Activated T-helper 17 cell treated with anti-CD3 and anti-CD28 coated beads, Interleukin-2, amount 50 U/mL, for 72 hours (primary cell): ENCODE data around the gene SNX14. TPM values are rescaled to one million over a fixed set of nuclear protein-coding genes. Genes with fewer than 3 reads are reported as not detected.
A peak's percentile ranks its signal among the peaks of the same experiment; 100 is the strongest.

ENCODE experiments used
- ATAC-seq: fragments of 150-1000 bp; cut with Tn5 transposase; replicated peaks from 2 replicates; pipeline ENCODE4 v1.10.0; 2021; ENCODE audit warnings: mild to moderate bottlenecking, moderate library complexity
- H3K27ac Mint-ChIP-seq: one replicate; pipeline ENCODE4 v1.8.0; 2022; ENCODE audit warnings: mixed read lengths
- H3K27me3 Mint-ChIP-seq: one replicate; pipeline ENCODE4 v1.8.0; 2022; ENCODE audit warnings: mixed read lengths
- H3K36me3 Mint-ChIP-seq: one replicate; pipeline ENCODE4 v1.8.0; 2022; ENCODE audit warnings: low read depth, mild to moderate bottlenecking, mixed read lengths
- H3K4me1 Mint-ChIP-seq: one replicate; pipeline ENCODE4 v1.8.0; 2022; ENCODE audit warnings: mixed read lengths
- H3K4me3 Mint-ChIP-seq: one replicate; pipeline ENCODE4 v1.8.0; 2022; ENCODE audit warnings: mild to moderate bottlenecking, mixed read lengths
- H3K9me3 Mint-ChIP-seq: one replicate; pipeline ENCODE4 v1.8.0; 2022; ENCODE audit warnings: mixed read lengths
- total RNA-seq, 2 donors: library from RNA; stranded (reverse); gene quantifications; one replicate each; pipeline ENCODE4 v1.2.3, GENCODE V29; 2022

Gene SNX14
- total RNA-seq, 2 donors from 2014 or later: 59.1 to 76.6 TPM

GRCh38 chr6:85470023-85470410, 123.6 kb downstream of the SNX14 start:
- Mint-ChIP-seq H3K27ac (no peak overlapping the region), H3K36me3 (no peaks in the 10 kb centered on the region), H3K9me3 (no peaks in the 10 kb centered on the region), H3K27me3 (no peaks in the 10 kb centered on the region), H3K4me3 (no peak overlapping the region), H3K4me1 (peaks cover 7% of the 10 kb centered on the region)
- no peak for ATAC-seq

DNA sequence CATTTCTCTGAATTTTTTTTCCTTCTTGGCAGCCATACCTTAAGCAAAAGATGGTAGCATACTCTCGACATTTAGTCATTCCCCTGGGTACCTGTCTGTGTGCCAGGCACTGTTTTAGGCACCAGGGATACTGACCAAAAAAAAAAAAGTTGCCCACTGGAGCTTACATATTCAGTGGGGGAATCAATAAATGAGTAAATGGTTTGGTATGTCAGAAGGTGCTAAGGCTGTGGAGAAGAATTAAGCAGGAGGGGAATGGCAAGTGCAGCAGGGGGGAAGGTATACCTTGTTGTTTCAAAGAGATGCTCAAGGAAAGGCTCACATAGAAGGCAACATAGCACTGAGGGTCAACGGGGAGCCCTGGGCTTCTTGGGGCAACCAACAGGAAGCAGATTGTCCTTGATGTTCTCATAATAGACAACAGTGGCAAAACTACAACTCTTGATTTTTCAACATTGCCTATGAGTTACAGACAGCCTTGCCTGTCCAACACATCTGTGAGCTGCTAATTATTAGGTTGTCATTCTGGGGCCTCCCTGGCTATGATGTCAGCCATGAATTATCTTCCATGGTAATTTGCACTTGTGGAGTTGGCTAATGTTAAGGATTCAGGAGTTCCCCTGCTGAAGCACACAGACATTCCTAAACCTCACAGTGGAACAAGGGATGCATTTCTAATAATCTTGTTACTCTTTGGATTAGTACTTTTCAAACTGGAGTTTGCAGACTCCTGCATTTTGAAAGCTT, 124.2 kb downstream of the SNX14 start:
- Mint-ChIP-seq H3K27ac (no peak overlapping the region), H3K4me1 (peaks cover 12% of the 10 kb centered on the region), H3K27me3 (no peaks in the 10 kb centered on the region), H3K36me3 (no peaks in the 10 kb centered on the region), H3K4me3 (no peak overlapping the region), H3K9me3 (no peaks in the 10 kb centered on the region)
- ATAC-seq: no peak

- Mint-ChIP-seq H3K27me3 (peaks cover 3% of the 10 kb centered on the region), H3K27ac (no peak overlapping the region), H3K4me3 (no peak overlapping the region), H3K36me3 (no peaks in the 10 kb centered on the region), H3K9me3 (no peaks in the 10 kb centered on the region), H3K4me1 (peaks cover 21% of the 10 kb centered on the region)
- no peak for ATAC-seq
These were observed 125.3 kb downstream of the SNX14 start for GRCh38 chr6:85468326-85468725.

DNA sequence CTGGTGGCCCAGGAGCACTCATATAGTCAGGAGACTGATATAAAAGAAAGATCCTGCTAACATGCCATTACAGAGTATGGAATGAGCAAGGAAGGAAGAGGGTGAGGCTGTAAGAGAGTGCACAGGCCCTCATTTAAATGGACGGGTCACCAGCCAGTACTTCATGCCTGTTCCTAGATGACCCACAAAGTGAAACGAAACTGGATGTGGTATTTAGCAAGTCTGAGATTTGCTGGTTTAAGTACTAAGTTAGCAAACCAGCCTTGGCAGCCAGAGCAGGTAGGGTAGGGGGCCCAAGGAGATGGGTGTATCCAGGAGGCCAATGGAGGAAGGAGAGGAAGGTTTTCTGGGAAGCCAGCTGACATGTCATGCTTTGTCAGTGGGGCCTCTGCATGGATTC, 127.9 kb downstream of the SNX14 start:
- peaks cover 7% of the 10 kb centered on the region for H3K27me3 Mint-ChIP-seq

GRCh38 chr6:85464722-85465150, 128.9 kb downstream of the SNX14 start:
- Mint-ChIP-seq H3K9me3 (no peaks in the 10 kb centered on the region), H3K36me3 (no peaks in the 10 kb centered on the region), H3K27ac (peak overlapping the region; percentile 92), H3K4me3 (peak overlapping the region; percentile 76), H3K4me1 (peaks cover 36% of the 10 kb centered on the region), H3K27me3 (peaks cover 7% of the 10 kb centered on the region)
- peak; percentile 85 for ATAC-seq

More for the DNA sequence above, 127.9 kb downstream of the SNX14 start:
- Mint-ChIP-seq H3K36me3 (no peaks in the 10 kb centered on the region), H3K27ac (peak overlapping the region; percentile 92), H3K4me3 (peak overlapping the region; percentile 76), H3K9me3 (no peaks in the 10 kb centered on the region), H3K4me1 (peaks cover 33% of the 10 kb centered on the region)
- peak; percentile 14 for ATAC-seq

- H3K9me3 Mint-ChIP-seq: no peaks in the 10 kb centered on the region
- H3K27me3 Mint-ChIP-seq: peaks cover 7% of the 10 kb centered on the region
- no peaks in the 10 kb centered on the region for H3K36me3 Mint-ChIP-seq
- peak overlapping the region; percentile 76 for H3K4me3 Mint-ChIP-seq
- ATAC-seq: peak; percentile 49
- peak overlapping the region; percentile 92 for H3K27ac Mint-ChIP-seq
- peaks cover 36% of the 10 kb centered on the region for H3K4me1 Mint-ChIP-seq
These were observed 129.4 kb downstream of the SNX14 start for GRCh38 chr6:85464260-85464644.

- Mint-ChIP-seq H3K4me3 (peak overlapping the region; percentile 76), H3K4me1 (peaks cover 36% of the 10 kb centered on the region), H3K27ac (peak overlapping the region; percentile 92), H3K9me3 (no peaks in the 10 kb centered on the region), H3K36me3 (no peaks in the 10 kb centered on the region), H3K27me3 (peaks cover 7% of the 10 kb centered on the region)
- ATAC-seq: no peak
These were observed 129.9 kb downstream of the SNX14 start for GRCh38 chr6:85463621-85464259.

- H3K27ac Mint-ChIP-seq: peak overlapping the region; percentile 92
- H3K4me1 Mint-ChIP-seq: peaks cover 36% of the 10 kb centered on the region
- no peaks in the 10 kb centered on the region for H3K36me3 Mint-ChIP-seq
- ATAC-seq: no peak
- peak overlapping the region; percentile 76 for H3K4me3 Mint-ChIP-seq
- H3K9me3 Mint-ChIP-seq: no peaks in the 10 kb centered on the region
- H3K27me3 Mint-ChIP-seq: peaks cover 7% of the 10 kb centered on the region
These were observed 131.0 kb downstream of the SNX14 start for GRCh38 chr6:85462673-85463072.

- no peaks in the 10 kb centered on the region for H3K9me3 Mint-ChIP-seq
These were observed 131.9 kb downstream of the SNX14 start for GRCh38 chr6:85461798-85462170.

DNA sequence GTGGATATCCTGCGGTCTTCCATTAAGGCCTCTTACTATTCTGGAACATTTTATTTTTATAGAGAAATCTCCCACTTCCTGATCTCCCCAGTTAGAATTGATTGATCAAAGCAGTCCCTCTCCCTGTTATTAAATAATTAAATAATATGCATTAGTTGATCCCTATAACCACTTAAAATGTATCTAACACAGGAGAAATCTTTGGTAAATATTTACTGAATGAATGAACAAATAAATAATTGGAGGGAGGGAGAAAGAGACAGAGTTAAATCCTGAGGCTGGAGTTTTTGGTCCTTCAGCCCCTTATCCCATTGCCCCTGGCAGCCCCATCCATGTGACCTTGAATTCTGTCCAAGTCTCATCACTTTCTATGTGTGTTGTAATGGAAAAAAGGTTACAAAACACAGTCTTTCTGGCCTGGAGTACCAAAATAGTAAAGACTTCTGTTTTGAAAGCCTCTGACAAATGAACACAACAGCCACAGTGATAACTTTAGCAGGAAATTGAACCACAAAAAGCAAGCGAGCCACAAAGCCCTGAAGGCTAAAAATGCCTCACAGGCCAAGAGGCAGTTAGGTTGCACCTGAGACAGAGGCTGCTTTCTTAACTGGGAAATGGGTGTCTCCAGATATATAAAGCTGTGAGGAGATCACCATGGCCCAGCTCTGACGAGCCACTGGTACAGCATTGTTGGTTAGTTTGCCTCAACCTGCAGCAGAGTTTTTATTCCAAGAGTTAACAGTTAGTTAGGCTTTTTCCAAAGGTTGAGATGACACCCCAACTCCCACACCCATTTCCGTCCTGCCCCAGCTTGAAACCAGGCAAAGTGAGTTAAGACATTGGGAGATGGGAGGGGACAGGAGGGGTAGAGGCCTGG, 132.5 kb downstream of the SNX14 start:
- Mint-ChIP-seq H3K36me3 (no peaks in the 10 kb centered on the region), H3K4me3 (peak overlapping the region; percentile 76), H3K27ac (peak overlapping the region; percentile 92), H3K27me3 (peaks cover 14% of the 10 kb centered on the region), H3K9me3 (no peaks in the 10 kb centered on the region), H3K4me1 (peaks cover 36% of the 10 kb centered on the region)
- peak; percentile 35 for ATAC-seq

More at GRCh38 chr6:85461798-85462170, 131.9 kb downstream of the SNX14 start:
- peaks cover 10% of the 10 kb centered on the region for H3K27me3 Mint-ChIP-seq
- peak overlapping the region; percentile 76 for H3K4me3 Mint-ChIP-seq
- H3K27ac Mint-ChIP-seq: peak overlapping the region; percentile 92
- peaks cover 36% of the 10 kb centered on the region for H3K4me1 Mint-ChIP-seq
- no peak for ATAC-seq
- no peaks in the 10 kb centered on the region for H3K36me3 Mint-ChIP-seq

DNA sequence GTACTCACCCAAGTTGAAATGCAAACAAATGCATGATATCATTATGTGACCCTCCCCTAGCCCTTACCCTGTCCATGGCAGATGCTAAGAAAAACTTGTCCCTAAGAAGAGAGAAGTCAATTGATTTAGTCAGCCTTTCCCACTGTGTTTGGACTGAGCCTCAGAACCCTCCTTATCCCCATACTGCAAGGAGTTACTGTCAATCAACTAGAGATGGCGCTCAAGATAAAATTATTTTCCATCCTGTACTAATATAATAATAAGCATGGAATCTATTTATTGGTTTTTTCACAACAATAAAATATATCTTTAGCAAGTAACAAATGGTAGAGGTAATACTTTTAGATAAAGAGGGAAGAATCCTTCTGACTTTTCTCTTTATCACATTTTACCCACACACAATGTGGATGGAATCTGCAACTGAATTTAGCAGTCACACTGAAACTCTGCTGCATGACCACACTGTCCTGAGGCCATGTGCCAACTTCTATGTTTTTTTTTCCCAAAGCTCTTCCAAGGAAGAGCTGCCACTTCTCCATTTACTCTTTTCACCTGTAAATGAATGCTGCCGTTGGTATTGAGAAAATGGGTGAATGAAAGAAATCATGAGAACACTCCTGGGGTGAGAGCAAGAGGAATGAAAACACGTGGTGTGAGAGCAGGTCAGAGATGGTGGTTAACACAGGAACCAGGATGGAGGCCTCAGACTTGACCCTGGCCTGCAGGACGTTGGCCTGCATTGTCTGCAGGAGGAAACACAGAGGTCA, 133.3 kb downstream of the SNX14 start:
- no peak for ATAC-seq
- Mint-ChIP-seq H3K4me3 (peak overlapping the region; percentile 76), H3K36me3 (no peaks in the 10 kb centered on the region), H3K9me3 (no peaks in the 10 kb centered on the region), H3K27ac (peak overlapping the region; percentile 92), H3K27me3 (peaks cover 18% of the 10 kb centered on the region), H3K4me1 (peaks cover 31% of the 10 kb centered on the region)

DNA sequence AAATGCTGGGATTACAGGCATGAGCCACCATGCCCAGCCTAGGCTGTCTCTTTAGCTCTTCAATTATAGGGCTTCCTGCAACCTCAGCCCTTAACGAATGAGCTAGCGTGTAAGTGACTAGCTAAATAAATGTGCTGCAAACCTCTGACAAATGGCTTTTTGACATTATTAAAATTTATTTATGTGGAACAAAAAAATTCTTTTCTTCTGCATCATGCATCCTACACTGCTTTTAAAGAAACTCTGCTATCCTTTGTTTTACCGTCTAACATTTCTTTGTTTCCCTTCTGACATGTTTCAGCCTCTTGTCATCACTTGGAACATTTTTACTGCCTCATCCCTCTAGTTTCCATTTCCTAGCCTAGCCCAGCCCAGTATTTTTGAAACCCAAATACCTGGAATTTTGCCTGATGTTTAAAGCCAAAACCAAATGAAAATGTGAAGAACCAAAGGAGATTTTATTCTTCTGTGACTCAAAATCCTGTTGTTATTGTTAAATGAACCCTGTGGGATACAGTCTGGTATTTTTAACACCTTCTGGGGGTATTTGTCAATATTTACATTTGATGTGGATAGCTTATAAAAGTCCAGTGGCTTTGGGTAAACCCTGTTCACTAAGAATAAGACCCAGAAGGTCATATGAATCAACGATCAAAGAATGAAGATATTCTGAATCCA, 134.3 kb downstream of the SNX14 start:
- Mint-ChIP-seq H3K4me3 (peak overlapping the region; percentile 26), H3K9me3 (no peaks in the 10 kb centered on the region), H3K4me1 (peaks cover 23% of the 10 kb centered on the region), H3K27me3 (peaks cover 19% of the 10 kb centered on the region), H3K36me3 (no peaks in the 10 kb centered on the region), H3K27ac (no peak overlapping the region)
- no peak for ATAC-seq

DNA sequence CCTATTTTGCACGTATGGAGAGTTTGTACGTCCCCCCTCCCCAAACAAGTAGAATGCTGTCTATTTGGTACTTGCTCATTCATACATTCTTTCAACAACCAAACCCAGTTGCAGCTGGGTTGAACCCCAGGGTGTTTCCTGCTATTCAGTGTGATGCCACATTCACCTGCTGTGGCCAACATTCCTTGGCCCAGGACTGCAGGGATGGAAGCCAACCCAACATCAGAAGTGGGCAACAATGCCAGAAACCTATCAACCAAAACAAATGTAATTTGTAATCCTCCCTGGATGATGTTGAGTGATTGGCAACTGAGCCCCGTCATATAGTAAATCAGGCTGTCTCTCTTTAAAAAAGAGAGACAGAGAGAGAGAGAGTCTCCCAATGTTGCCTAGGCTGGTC, 134.9 kb downstream of the SNX14 start:
- peaks cover 4% of the 10 kb centered on the region for H3K36me3 Mint-ChIP-seq
- H3K9me3 Mint-ChIP-seq: no peaks in the 10 kb centered on the region
- H3K27me3 Mint-ChIP-seq: peaks cover 25% of the 10 kb centered on the region
- H3K27ac Mint-ChIP-seq: no peak overlapping the region
- ATAC-seq: no peak
- H3K4me1 Mint-ChIP-seq: peaks cover 20% of the 10 kb centered on the region
- H3K4me3 Mint-ChIP-seq: peak overlapping the region; percentile 26
